A549 (cell line): ENCODE measurements around the gene INVS. TPM values are rescaled to one million over a fixed set of nuclear protein-coding genes. Genes with fewer than 3 reads are reported as not detected.

Experiments used
- ATAC-seq, 2 experiments: fragments of 200-7000 bp in 1 of 2; fragments of >200 bp in 1 of 2; cut with Nextera tagmentation in 1 of 2; cut with Tn5 transposase in 1 of 2; 3 replicates each; pipeline versions ENCODE4 v1.8.0 to v1.9.1; 2018 to 2020; ENCODE audit warnings: mild to moderate bottlenecking in 1 of 2, moderate library complexity in 1 of 2
- CTCF ChIA-PET: fragments of 300-600 bp; sonication (Branson Sonifier 250); formaldehyde crosslinking; extraction: SDS; loops from one replicate; lab custom pipeline; 2021; ENCODE audit warnings: antibody characterized with exemption, inconsistent platforms; lab: Yijun Ruan, JAX
- POLR2A ChIA-PET: fragments of 350-600 bp; formaldehyde crosslinking; extraction: SDS; loops from one replicate; lab custom pipeline; 2021; ENCODE audit warnings: antibody characterized with exemption, inconsistent platforms; lab: Yijun Ruan, JAX
- DNase-seq, 2 experiments: peaks; one replicate each; pipeline versions ENCODE4 v3.0.0 to v3.0.0-alpha.2; 2011 to 2016; ENCODE audit warnings: low read depth in 1 of 2, low spot score in 1 of 2
- FAIRE-seq: peaks from 2 replicates; lab custom pipeline; 2011; peaks lifted over from hg19 to GRCh38; lab: Jason Lieb, UNC
- H3K27ac ChIP-seq, 2 experiments: fragments of >200 bp; sonication (Bioruptor Twin); formaldehyde crosslinking; 3 replicates each; pipeline ENCODE4 v1.5.1; 2016 to 2017
- H3K4me1 ChIP-seq: fragments of >200 bp; sonication (Bioruptor Twin); formaldehyde crosslinking; 3 replicates; pipeline ENCODE4 v1.6.1; 2016
- H3K4me2 ChIP-seq: fragments of >200 bp; sonication (Bioruptor Twin); formaldehyde crosslinking; 3 replicates; pipeline ENCODE4 v1.6.1; 2016
- H3K4me3 ChIP-seq: fragments of >200 bp; sonication (Bioruptor Twin); formaldehyde crosslinking; 3 replicates; pipeline ENCODE4 v1.5.1; 2016
- H3K9me3 ChIP-seq: fragments of >200 bp; sonication (Bioruptor Twin); formaldehyde crosslinking; 3 replicates; pipeline ENCODE4 v1.6.1; 2016
- CBX8 ChIP-seq: fragments of 200-600 bp; sonication (generic); IDR thresholded peaks from 2 replicates; pipeline ENCODE4 v1.6.1; 2016
- CHD4 ChIP-seq: fragments of 200-600 bp; sonication (generic); IDR thresholded peaks from 2 replicates; pipeline ENCODE4 v1.6.1; 2016; ENCODE audit warnings: antibody characterized with exemption, mild to moderate bottlenecking, borderline replicate concordance
- EHMT2 ChIP-seq: fragments of 200-600 bp; sonication (generic); IDR thresholded peaks from 2 replicates; pipeline ENCODE4 v1.6.1; 2016; ENCODE audit warnings: antibody characterized with exemption, low read depth, mild to moderate bottlenecking, moderate library complexity
- EP300 ChIP-seq, 2 experiments: fragments of >200 bp; sonication (Bioruptor Twin); formaldehyde crosslinking; IDR thresholded peaks; 2 replicates in 1 of 2; 3 replicates in 1 of 2; pipeline ENCODE4 v1.6.1; 2016 to 2017
- ESRRA ChIP-seq: fragments of 150-350 bp; IDR thresholded peaks from 2 replicates; pipeline ENCODE4 v1.6.1; 2014; ENCODE audit warnings: mild to moderate bottlenecking, low read length, borderline replicate concordance
- HDAC2 ChIP-seq: fragments of 200-600 bp; sonication (generic); IDR thresholded peaks from 2 replicates; pipeline ENCODE4 v1.6.1; 2016
- HOXA7 ChIP-seq: fragments of 250-450 bp; sonication (Bioruptor Pico); IDR thresholded peaks from 2 replicates; pipeline ENCODE4 v1.5.0; 2020; ENCODE audit warnings: mild to moderate bottlenecking, moderate library complexity
- HOXB13 ChIP-seq: fragments of 250-450 bp; sonication (Bioruptor Pico); IDR thresholded peaks from 2 replicates; pipeline ENCODE4 v1.5.0; 2020; ENCODE audit warnings: low read depth, mild to moderate bottlenecking, moderate library complexity
- JUNB ChIP-seq: fragments of >200 bp; sonication (Bioruptor Twin); formaldehyde crosslinking; IDR thresholded peaks from 2 replicates; pipeline ENCODE4 v1.6.1; 2016
- KDM5A ChIP-seq: fragments of 200-600 bp; sonication (generic); IDR thresholded peaks from 2 replicates; pipeline ENCODE4 v1.6.1; 2016; ENCODE audit warnings: antibody characterized with exemption, mild to moderate bottlenecking
- MAFK ChIP-seq: fragments of 450-650 bp; IDR thresholded peaks from 2 replicates; pipeline ENCODE4 v1.6.1; 2014; ENCODE audit not compliant: partially characterized antibody
- MAZ ChIP-seq: fragments of 150-350 bp; IDR thresholded peaks from 2 replicates; pipeline ENCODE4 v1.6.1; 2014; ENCODE audit warnings: antibody characterized with exemption, low read depth, low read length, borderline replicate concordance
- NFE2L2 ChIP-seq: fragments of 150-350 bp; conservative IDR thresholded peaks from 2 replicates; pipeline ENCODE4 v1.6.1; 2014; ENCODE audit warnings: low read length
- NPAS2 ChIP-seq: fragments of 250-450 bp; sonication (Bioruptor Pico); IDR thresholded peaks from 2 replicates; pipeline ENCODE4 v1.8.0; 2022; ENCODE audit warnings: mild to moderate bottlenecking, moderate library complexity, borderline replicate concordance
- RFX5 ChIP-seq: fragments of 450-650 bp; IDR thresholded peaks from 2 replicates; pipeline ENCODE4 v1.7.1; 2014; ENCODE audit warnings: antibody characterized with exemption, mild to moderate bottlenecking, moderate library complexity
- RNF2 ChIP-seq: fragments of 200-600 bp; sonication (generic); IDR thresholded peaks from 2 replicates; pipeline ENCODE4 v1.6.1; 2016; ENCODE audit warnings: low read depth, mild to moderate bottlenecking, antibody characterized with exemption, moderate library complexity, borderline replicate concordance
- ZC3H11A ChIP-seq: fragments of 450-650 bp; IDR thresholded peaks from 2 replicates; pipeline ENCODE4 v1.6.1; 2014; ENCODE audit warnings: antibody characterized with exemption, mild to moderate bottlenecking
- ZNF302 ChIP-seq: fragments of 250-450 bp; sonication (Bioruptor Pico); IDR thresholded peaks from 2 replicates; pipeline ENCODE4 v1.9.0; 2021; ENCODE audit warnings: inconsistent platforms, mild to moderate bottlenecking, moderate library complexity
- WGBS: methylation state at CpG from one replicate; pipeline ENCODE4 v1.1.6; 2017; ENCODE audit errors: missing lambda C conversion rate; 5-methylcytosine and 5-hydroxymethylcytosine counted together
- polyA plus RNA-seq, 4 experiments: library from polyadenylated mRNA; depleted of rRNA in 3 of 4; stranded (reverse); fragments of >200 nt; fragmentation: RNase III in 1 of 4; extraction: RNeasy Plus Mini Kit Qiagen cat#74134 plus additional on column Dnase treatment in 1 of 4; gene quantifications; 2 replicates in 3 of 4; 3 replicates in 1 of 4; pipeline ENCODE4 v1.2.3, GENCODE V29; 2011 to 2017
- TF ChIP-seq, protein P1 (sequence below): fragments of 250-450 bp; sonication (Bioruptor Pico); IDR thresholded peaks from 2 replicates; pipeline ENCODE4 v1.5.0; 2020; ENCODE audit warnings: low read depth, mild to moderate bottlenecking, moderate library complexity
- TF ChIP-seq, protein P2 (sequence below): fragments of 150-350 bp; IDR thresholded peaks from 2 replicates; pipeline ENCODE4 v1.6.1; 2014; ENCODE audit warnings: low read depth, mild to moderate bottlenecking, low read length
- TF ChIP-seq, protein P3 (sequence below): IDR thresholded peaks from 2 replicates; pipeline ENCODE4 v1.6.1; 2012; ENCODE audit warnings: low read depth, borderline replicate concordance
- TF ChIP-seq, protein P4 (sequence below): fragments of 450-650 bp; IDR thresholded peaks from 2 replicates; pipeline ENCODE4 v1.6.1; 2014; ENCODE audit warnings: antibody characterized with exemption
- TF ChIP-seq, protein P5 (sequence below): IDR thresholded peaks from 2 replicates; pipeline ENCODE4 v1.6.1; 2012
- TF ChIP-seq, protein P6 (sequence below): fragments of 250-450 bp; sonication (Bioruptor Pico); IDR thresholded peaks from 2 replicates; pipeline ENCODE4 v1.5.0; 2021; ENCODE audit warnings: mild to moderate bottlenecking, moderate library complexity, borderline replicate concordance

INVS gene
- polyA plus RNA-seq, 2 of the 4 experiments (the other 2 are of a cell fraction), result 11.9 to 30.6 TPM

DNA sequence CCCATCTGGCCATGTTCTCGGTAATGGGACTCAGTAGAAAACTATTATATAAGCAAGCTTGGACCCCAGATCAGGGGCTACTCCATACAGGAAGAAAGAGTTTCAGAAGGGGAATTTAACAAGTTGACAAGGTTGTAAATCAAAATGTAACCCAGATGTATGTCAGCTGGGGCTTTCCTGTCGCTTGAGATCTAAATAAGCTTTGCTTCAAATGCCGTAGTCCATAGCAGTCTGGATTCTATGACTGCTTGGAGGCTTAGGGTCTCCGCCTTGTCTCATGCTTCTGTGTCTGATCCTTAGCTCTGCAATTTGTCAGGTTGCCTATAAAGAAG is 183.3 kb downstream of the INVS start:
- ChIA-PET CTCF (interaction anchor here (1.2 to 1.5 kb wide), 3 partner anchors 14 to 43 kb away, joined by 3 to 4 read pairs (median 4); no protein-coding TSS in a partner anchor), POLR2A (no interaction called here)
- 96% methylated on average over 4 of the region's 4 CpGs for WGBS
- Histone ChIP-seq H3K4me1 (peaks cover 2% of the 10 kb centered on the region; the same call in 2 of the 3 replicates), H3K4me2 (no peak overlapping the region), H3K27ac (no peak overlapping the region), H3K9me3 (peaks cover 25% of the 10 kb centered on the region), H3K4me3 (no peak overlapping the region)
- TF ChIP-seq ZNF302 (CRISPR knock-in tag), result no peak
- TF ChIP-seq EP300 (IDR thresholded peaks at IDR 0.05), result no peak
- TF ChIP-seq, protein P1, sequence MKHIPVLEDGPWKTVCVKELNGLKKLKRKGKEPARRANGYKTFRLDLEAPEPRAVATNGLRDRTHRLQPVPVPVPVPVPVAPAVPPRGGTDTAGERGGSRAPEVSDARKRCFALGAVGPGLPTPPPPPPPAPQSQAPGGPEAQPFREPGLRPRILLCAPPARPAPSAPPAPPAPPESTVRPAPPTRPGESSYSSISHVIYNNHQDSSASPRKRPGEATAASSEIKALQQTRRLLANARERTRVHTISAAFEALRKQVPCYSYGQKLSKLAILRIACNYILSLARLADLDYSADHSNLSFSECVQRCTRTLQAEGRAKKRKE (CRISPR knock-in tag), result no peak
- TF ChIP-seq HOXB13 (CRISPR knock-in tag), result no peak
- TF ChIP-seq ESRRA, result no peak
- TF ChIP-seq RFX5, result no peak
- TF ChIP-seq EHMT2, result no peak
- no peak for TF ChIP-seq HOXA7 (CRISPR knock-in tag)
- no peak for TF ChIP-seq NFE2L2
- no peak for TF ChIP-seq KDM5A
- FAIRE-seq (no peak), ATAC-seq (no peak), DNase-seq (no peak)

DNA sequence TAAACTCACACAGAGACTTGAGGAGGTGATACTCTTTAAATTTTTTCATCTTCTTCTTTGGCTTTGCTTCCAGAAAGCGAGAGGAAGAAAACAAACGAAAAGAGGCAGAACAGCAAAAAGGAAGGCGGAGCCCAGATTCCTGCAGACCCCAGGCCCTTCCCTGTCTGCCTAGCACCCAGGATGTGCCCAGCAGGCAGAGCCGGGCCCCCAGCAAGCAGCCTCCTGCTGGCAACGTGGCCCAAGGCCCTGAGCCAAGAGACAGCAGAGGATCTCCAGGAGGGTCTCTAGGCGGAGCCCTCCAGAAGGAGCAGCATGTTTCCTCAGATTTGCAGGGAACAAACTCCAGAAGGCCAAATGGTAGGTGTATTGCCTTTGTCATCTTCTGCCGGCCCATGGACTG is 185.2 kb downstream of the INVS start:
- CTCF ChIA-PET, result interaction anchor here (1.2 kb wide), 1 partner anchor 15 kb away, joined by 3 read pairs; no protein-coding TSS in a partner anchor

More for the DNA sequence above, 185.2 kb downstream of the INVS start:
- TF ChIP-seq, protein P2, sequence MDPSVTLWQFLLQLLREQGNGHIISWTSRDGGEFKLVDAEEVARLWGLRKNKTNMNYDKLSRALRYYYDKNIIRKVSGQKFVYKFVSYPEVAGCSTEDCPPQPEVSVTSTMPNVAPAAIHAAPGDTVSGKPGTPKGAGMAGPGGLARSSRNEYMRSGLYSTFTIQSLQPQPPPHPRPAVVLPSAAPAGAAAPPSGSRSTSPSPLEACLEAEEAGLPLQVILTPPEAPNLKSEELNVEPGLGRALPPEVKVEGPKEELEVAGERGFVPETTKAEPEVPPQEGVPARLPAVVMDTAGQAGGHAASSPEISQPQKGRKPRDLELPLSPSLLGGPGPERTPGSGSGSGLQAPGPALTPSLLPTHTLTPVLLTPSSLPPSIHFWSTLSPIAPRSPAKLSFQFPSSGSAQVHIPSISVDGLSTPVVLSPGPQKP, result no peak
- TF ChIP-seq CHD4 (no peak), NPAS2 (no peak), ZC3H11A (no peak), MAFK (no peak), JUNB (no peak), HDAC2 (no peak), RNF2 (no peak), ZNF302 (CRISPR knock-in tag) (no peak), MAZ (no peak), EHMT2 (no peak), HOXB13 (CRISPR knock-in tag) (no peak), CBX8 (no peak)
- TF ChIP-seq, protein P3, sequence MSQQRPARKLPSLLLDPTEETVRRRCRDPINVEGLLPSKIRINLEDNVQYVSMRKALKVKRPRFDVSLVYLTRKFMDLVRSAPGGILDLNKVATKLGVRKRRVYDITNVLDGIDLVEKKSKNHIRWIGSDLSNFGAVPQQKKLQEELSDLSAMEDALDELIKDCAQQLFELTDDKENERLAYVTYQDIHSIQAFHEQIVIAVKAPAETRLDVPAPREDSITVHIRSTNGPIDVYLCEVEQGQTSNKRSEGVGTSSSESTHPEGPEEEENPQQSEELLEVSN, result no peak
- TF ChIP-seq, protein P4, sequence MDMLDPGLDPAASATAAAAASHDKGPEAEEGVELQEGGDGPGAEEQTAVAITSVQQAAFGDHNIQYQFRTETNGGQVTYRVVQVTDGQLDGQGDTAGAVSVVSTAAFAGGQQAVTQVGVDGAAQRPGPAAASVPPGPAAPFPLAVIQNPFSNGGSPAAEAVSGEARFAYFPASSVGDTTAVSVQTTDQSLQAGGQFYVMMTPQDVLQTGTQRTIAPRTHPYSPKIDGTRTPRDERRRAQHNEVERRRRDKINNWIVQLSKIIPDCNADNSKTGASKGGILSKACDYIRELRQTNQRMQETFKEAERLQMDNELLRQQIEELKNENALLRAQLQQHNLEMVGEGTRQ, result no peak
- TF ChIP-seq, protein P5, sequence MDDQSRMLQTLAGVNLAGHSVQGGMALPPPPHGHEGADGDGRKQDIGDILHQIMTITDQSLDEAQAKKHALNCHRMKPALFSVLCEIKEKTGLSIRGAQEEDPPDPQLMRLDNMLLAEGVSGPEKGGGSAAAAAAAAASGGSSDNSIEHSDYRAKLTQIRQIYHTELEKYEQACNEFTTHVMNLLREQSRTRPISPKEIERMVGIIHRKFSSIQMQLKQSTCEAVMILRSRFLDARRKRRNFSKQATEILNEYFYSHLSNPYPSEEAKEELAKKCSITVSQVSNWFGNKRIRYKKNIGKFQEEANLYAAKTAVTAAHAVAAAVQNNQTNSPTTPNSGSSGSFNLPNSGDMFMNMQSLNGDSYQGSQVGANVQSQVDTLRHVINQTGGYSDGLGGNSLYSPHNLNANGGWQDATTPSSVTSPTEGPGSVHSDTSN, result no peak
- TF ChIP-seq, protein P6, sequence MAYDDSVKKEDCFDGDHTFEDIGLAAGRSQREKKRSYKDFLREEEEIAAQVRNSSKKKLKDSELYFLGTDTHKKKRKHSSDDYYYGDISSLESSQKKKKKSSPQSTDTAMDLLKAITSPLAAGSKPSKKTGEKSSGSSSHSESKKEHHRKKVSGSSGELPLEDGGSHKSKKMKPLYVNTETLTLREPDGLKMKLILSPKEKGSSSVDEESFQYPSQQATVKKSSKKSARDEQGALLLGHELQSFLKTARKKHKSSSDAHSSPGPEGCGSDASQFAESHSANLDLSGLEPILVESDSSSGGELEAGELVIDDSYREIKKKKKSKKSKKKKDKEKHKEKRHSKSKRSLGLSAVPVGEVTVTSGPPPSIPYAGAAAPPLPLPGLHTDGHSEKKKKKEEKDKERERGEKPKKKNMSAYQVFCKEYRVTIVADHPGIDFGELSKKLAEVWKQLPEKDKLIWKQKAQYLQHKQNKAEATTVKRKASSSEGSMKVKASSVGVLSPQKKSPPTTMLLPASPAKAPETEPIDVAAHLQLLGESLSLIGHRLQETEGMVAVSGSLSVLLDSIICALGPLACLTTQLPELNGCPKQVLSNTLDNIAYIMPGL (CRISPR knock-in tag), result no peak
- TF ChIP-seq, protein P1 (CRISPR knock-in tag), result no peak
- no peak for ATAC-seq
- Histone ChIP-seq H3K4me2 (no peak overlapping the region), H3K4me1 (no peaks in the 10 kb centered on the region), H3K9me3 (peaks cover 30% of the 10 kb centered on the region), H3K4me3 (no peak overlapping the region), H3K27ac (no peak overlapping the region)
- no peak for DNase-seq
- WGBS, result 89% methylated on average over 7 of the region's 7 CpGs
- no peak for FAIRE-seq
- POLR2A ChIA-PET, result no interaction called here
